Measurements from ENCODE around the gene PTPA.

Gene PTPA

GRCh38 chr9:129197978-129198318 is 86.7 kb downstream of the PTPA start:
- Histone ChIP-seq H4K20me1 (ENCODE audit: low read depth, low read length) (no peaks in the 10 kb centered on the region), H3K36me3 (ENCODE audit: low read length) (no peaks in the 10 kb centered on the region), H3K79me2 (ENCODE audit: insufficient read depth, low read length) (no peaks in the 10 kb centered on the region), H3K9me3 (ENCODE audit: insufficient read depth, low read length) (no peaks in the 10 kb centered on the region), H3K4me2 (ENCODE audit: low read depth, low read length, poor library complexity, severe bottlenecking) (no peak overlapping the region), H3K27me3 (ENCODE audit: low read length) (no peaks in the 10 kb centered on the region), H2AFZ (ENCODE audit: low read depth, low read length, severe bottlenecking) (no peak overlapping the region), H3F3A (ENCODE audit: insufficient read depth) (no peaks in the 10 kb centered on the region), H3K9ac (ENCODE audit: low read length) (no peak overlapping the region), H3K27ac (ENCODE audit: low read depth, low read length) (no peak overlapping the region), H3K4me3 (ENCODE audit: insufficient read depth, low read length, poor library complexity, severe bottlenecking) (no peak overlapping the region), H3K9me2 (replicated peaks; ENCODE audit: insufficient read depth, low read length) (no peaks in the 10 kb centered on the region)
- TF ChIP-seq EZH2phosphoT487 (conservative IDR thresholded peaks at IDR 0.05; ENCODE audit: low read length) (no peak), CTCF (IDR thresholded peaks at IDR 0.05; ENCODE audit: insufficient read depth, low read length, poor library complexity, severe bottlenecking) (no peak)

Measured in SU-DHL-6 (cell line).